Measurements from ENCODE around the gene NME4.

GRCh38 chr16:414395-415169 is 17.6 kb downstream of the NME4 start:
- TF ChIP-seq, protein P1, sequence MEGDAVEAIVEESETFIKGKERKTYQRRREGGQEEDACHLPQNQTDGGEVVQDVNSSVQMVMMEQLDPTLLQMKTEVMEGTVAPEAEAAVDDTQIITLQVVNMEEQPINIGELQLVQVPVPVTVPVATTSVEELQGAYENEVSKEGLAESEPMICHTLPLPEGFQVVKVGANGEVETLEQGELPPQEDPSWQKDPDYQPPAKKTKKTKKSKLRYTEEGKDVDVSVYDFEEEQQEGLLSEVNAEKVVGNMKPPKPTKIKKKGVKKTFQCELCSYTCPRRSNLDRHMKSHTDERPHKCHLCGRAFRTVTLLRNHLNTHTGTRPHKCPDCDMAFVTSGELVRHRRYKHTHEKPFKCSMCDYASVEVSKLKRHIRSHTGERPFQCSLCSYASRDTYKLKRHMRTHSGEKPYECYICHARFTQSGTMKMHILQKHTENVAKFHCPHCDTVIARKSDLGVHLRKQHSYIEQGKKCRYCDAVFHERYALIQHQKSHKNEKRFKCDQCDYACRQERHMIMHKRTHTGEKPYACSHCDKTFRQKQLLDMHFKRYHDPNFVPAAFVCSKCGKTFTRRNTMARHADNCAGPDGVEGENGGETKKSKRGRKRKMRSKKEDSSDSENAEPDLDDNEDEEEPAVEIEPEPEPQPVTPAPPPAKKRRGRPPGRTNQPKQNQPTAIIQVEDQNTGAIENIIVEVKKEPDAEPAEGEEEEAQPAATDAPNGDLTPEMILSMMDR (IDR thresholded peaks at IDR 0.05), result no peak
- no peak for TF ChIP-seq POLR2A (IDR thresholded peaks at IDR 0.05)
- TF ChIP-seq EP300 (IDR thresholded peaks at IDR 0.05), result no peak
